HCT116 (cell line): ENCODE results near the gene SORL1-AS1.

Source experiments
- ATAC-seq: fragments of 200-7000 bp; cut with Tn5 transposase; 2 replicates; pipeline ENCODE4 v1.9.1; 2020; ENCODE audit warnings: mild to moderate bottlenecking, moderate library complexity
- BruUV-seq: library from RNA; stranded (reverse); fragments of 400-500 nt; replicated peaks from 2 replicates; lab custom pipeline; 2021; lab: Mats Ljungman, UMichigan
- CTCF ChIA-PET: fragments of 300-600 bp; sonication (Branson Sonifier 250); formaldehyde crosslinking; loops from one replicate; lab custom pipeline; 2021; ENCODE audit warnings: antibody characterized with exemption; lab: Charles Lee
- POLR2A ChIA-PET: fragments of 300-600, 350-600 bp; sonication (Branson Sonifier 250); formaldehyde crosslinking; loops from one replicate; lab custom pipeline; 2021; ENCODE audit warnings: antibody characterized with exemption; lab: Charles Lee
- RAD21 ChIA-PET, 2 experiments: fragments of 300-600 bp; sonication (Branson Sonifier 250); formaldehyde crosslinking; loops; one replicate each; lab custom pipeline; 2023; ENCODE audit warnings: low total read pairs in 2 of 2; ENCODE audit not compliant: uncharacterized antibody in 2 of 2, unreplicated experiment in 2 of 2, low non-redundant PET in 1 of 2; lab: Charles Lee
- DNase-seq: peaks from one replicate; pipeline ENCODE4 v3.0.0-alpha.2; 2010; ENCODE audit warnings: low read depth, low spot score
- H2AFZ ChIP-seq: fragments of 200-600 bp; shearing (Covaris generic), sonication (generic); 2 replicates; pipeline ENCODE4 v1.6.1; 2017; ENCODE audit warnings: low read depth, mixed run types, mixed read lengths, antibody characterized with exemption, low read length; ENCODE audit not compliant: poor library complexity, severe bottlenecking
- H3K27ac ChIP-seq: 2 replicates; pipeline ENCODE4 v1.5.1; 2012; ENCODE audit warnings: low read depth, low read length
- H3K27me3 ChIP-seq: fragments of 200-600 bp; sonication (generic); 2 replicates; pipeline ENCODE4 v1.6.1; 2016; ENCODE audit warnings: mixed run types, low read length, mixed read lengths; ENCODE audit not compliant: insufficient read depth
- H3K36me3 ChIP-seq, 2 experiments: fragments of 200-500 bp in 1 of 2; fragments of 200-600 bp in 1 of 2; sonication (Bioruptor generic) in 1 of 2; sonication (generic) in 1 of 2; 2 replicates each; pipeline versions ENCODE4 v1.5.1 to v1.6.1; 2014 to 2016; ENCODE audit warnings: low read length in 2 of 2, inconsistent platforms in 1 of 2, mixed read lengths in 1 of 2, mixed run types in 1 of 2; ENCODE audit not compliant: insufficient read depth in 2 of 2, control insufficient read depth in 1 of 2
- H3K4me1 ChIP-seq, 2 experiments: fragments of 200-600 bp in 1 of 2; sonication (generic) in 1 of 2; 2 replicates each; pipeline versions ENCODE4 v1.5.1 to v1.6.1; 2012 to 2017; ENCODE audit warnings: low read length in 2 of 2, inconsistent platforms in 1 of 2, mild to moderate bottlenecking in 1 of 2, mixed read lengths in 1 of 2, mixed run types in 1 of 2, moderate library complexity in 1 of 2; ENCODE audit not compliant: insufficient read depth in 2 of 2, control insufficient read depth in 1 of 2
- H3K4me2 ChIP-seq: fragments of 200-600 bp; sonication (generic); 2 replicates; pipeline ENCODE4 v1.6.1; 2017; ENCODE audit warnings: mixed run types, low read length, mixed read lengths
- H3K4me3 ChIP-seq, 2 experiments: fragments of 200-600 bp in 1 of 2; sonication (generic) in 1 of 2; replicated peaks in 1 of 2; 2 replicates each; pipeline ENCODE4 v1.5.1; 2011 to 2016; ENCODE audit warnings: low read length in 2 of 2, control low read depth in 1 of 2, low read depth in 1 of 2, mild to moderate bottlenecking in 1 of 2, mixed read lengths in 1 of 2, mixed run types in 1 of 2
- H3K79me2 ChIP-seq: fragments of 200-600 bp; sonication (generic); 2 replicates; pipeline ENCODE4 v1.6.1; 2017; ENCODE audit warnings: mild to moderate bottlenecking, mixed run types, low read length, moderate library complexity, mixed read lengths; ENCODE audit not compliant: insufficient read depth
- H3K9ac ChIP-seq: fragments of 200-600 bp; sonication (generic); 2 replicates; pipeline ENCODE4 v1.6.1; 2016; ENCODE audit warnings: low read length, mixed read lengths
- H3K9me2 ChIP-seq: fragments of 200-600 bp; sonication (generic), shearing (Covaris generic); 2 replicates; pipeline ENCODE4 v1.6.1; 2017; ENCODE audit warnings: mixed run types, mild to moderate bottlenecking, moderate library complexity; ENCODE audit not compliant: insufficient read depth
- H3K9me3 ChIP-seq, 2 experiments: fragments of 200-500 bp in 1 of 2; fragments of 200-600 bp in 1 of 2; sonication (Bioruptor generic) in 1 of 2; sonication (generic) in 1 of 2; 2 replicates each; pipeline ENCODE4 v1.6.1; 2014 to 2017; ENCODE audit warnings: low read length in 2 of 2, mixed read lengths in 2 of 2, inconsistent platforms in 1 of 2, low read depth in 1 of 2, mild to moderate bottlenecking in 1 of 2, mixed run types in 1 of 2, moderate library complexity in 1 of 2; ENCODE audit not compliant: control insufficient read depth in 1 of 2, insufficient read depth in 1 of 2
- H4K20me1 ChIP-seq: fragments of 200-600 bp; sonication (generic), shearing (Covaris generic); 2 replicates; pipeline ENCODE4 v1.6.1; 2017; ENCODE audit warnings: mixed run types, mild to moderate bottlenecking, moderate library complexity; ENCODE audit not compliant: insufficient read depth
- CBX3 ChIP-seq: IDR thresholded peaks from 2 replicates; pipeline ENCODE4 v1.6.1; 2012; ENCODE audit warnings: low read depth
- CTCF ChIP-seq, 3 experiments: fragments of 200-600 bp in 1 of 3; sonication (generic) in 1 of 3; IDR thresholded peaks in 2 of 3; conservative IDR thresholded peaks in 1 of 3; 2 replicates each; pipeline ENCODE4 v1.5.1; 2012 to 2017; ENCODE audit warnings: low read depth in 2 of 3, low read length in 2 of 3, antibody characterized with exemption in 1 of 3, borderline replicate concordance in 1 of 3, control low read depth in 1 of 3, mild to moderate bottlenecking in 1 of 3, mixed read lengths in 1 of 3, mixed run types in 1 of 3, moderate library complexity in 1 of 3; ENCODE audit not compliant: insufficient read depth in 1 of 3
- EGR1 ChIP-seq: IDR thresholded peaks from 2 replicates; pipeline ENCODE4 v1.6.1; 2012; ENCODE audit warnings: low read depth
- ELF1 ChIP-seq: IDR thresholded peaks from 2 replicates; pipeline ENCODE4 v1.6.1; 2012; ENCODE audit warnings: low read depth, borderline replicate concordance
- EZH2 ChIP-seq: fragments of 200-600 bp; sonication (generic); IDR thresholded peaks from 2 replicates; pipeline ENCODE4 v1.6.1; 2017; ENCODE audit warnings: antibody characterized with exemption, mixed run types
- FOSL1 ChIP-seq: IDR thresholded peaks from 2 replicates; pipeline ENCODE4 v1.6.1; 2012; ENCODE audit warnings: low read depth
- JUND ChIP-seq: IDR thresholded peaks from 2 replicates; pipeline ENCODE4 v1.6.1; 2012
- MAX ChIP-seq: IDR thresholded peaks from 2 replicates; pipeline ENCODE4 v1.6.1; 2012
- POLR2A ChIP-seq: IDR thresholded peaks from 2 replicates; pipeline ENCODE4 v1.7.0; 2011; ENCODE audit warnings: borderline replicate concordance; ENCODE audit not compliant: insufficient read depth, insufficient read length; ENCODE audit errors: extremely low read depth
- RAD21 ChIP-seq: IDR thresholded peaks from 2 replicates; pipeline ENCODE4 v1.6.1; 2012; ENCODE audit warnings: low read depth, mild to moderate bottlenecking
- SIN3A ChIP-seq: IDR thresholded peaks from 2 replicates; pipeline ENCODE4 v1.6.1; 2012; ENCODE audit warnings: low read depth
- SP1 ChIP-seq: IDR thresholded peaks from 2 replicates; pipeline ENCODE4 v1.6.1; 2012; ENCODE audit warnings: low read depth
- SRF ChIP-seq: IDR thresholded peaks from 2 replicates; pipeline ENCODE4 v1.6.1; 2012; ENCODE audit warnings: low read depth
- TCF7L2 ChIP-seq: IDR thresholded peaks from 2 replicates; pipeline ENCODE4 v1.7.0; 2011; ENCODE audit warnings: borderline replicate concordance, inconsistent platforms; ENCODE audit not compliant: insufficient read depth, insufficient read length; ENCODE audit errors: extremely low read depth
- ZFX ChIP-seq: fragments of 450-650 bp; IDR thresholded peaks from 2 replicates; pipeline ENCODE4 v1.6.1; 2017
- ZNF274 ChIP-seq: fragments of 200-500 bp; sonication (Bioruptor generic); IDR thresholded peaks from 2 replicates; pipeline ENCODE4 v1.6.1; 2014; ENCODE audit warnings: mild to moderate bottlenecking, low read depth, low read length, inconsistent platforms
- intact Hi-C: fragments of 100-400 bp; cut with micrococcal nuclease; formaldehyde crosslinking; loops from 2 replicates; pipeline ENCODE4 v1.10.0; 2022
- TF ChIP-seq, protein P1 (sequence below): IDR thresholded peaks from 2 replicates; pipeline ENCODE4 v1.6.1; 2012
- TF ChIP-seq, protein P2 (sequence below): IDR thresholded peaks from 2 replicates; pipeline ENCODE4 v1.6.1; 2011; ENCODE audit warnings: mild to moderate bottlenecking, low read length, moderate library complexity; ENCODE audit not compliant: insufficient replicate concordance; ENCODE audit errors: extremely low read depth

Gene SORL1-AS1

DNA sequence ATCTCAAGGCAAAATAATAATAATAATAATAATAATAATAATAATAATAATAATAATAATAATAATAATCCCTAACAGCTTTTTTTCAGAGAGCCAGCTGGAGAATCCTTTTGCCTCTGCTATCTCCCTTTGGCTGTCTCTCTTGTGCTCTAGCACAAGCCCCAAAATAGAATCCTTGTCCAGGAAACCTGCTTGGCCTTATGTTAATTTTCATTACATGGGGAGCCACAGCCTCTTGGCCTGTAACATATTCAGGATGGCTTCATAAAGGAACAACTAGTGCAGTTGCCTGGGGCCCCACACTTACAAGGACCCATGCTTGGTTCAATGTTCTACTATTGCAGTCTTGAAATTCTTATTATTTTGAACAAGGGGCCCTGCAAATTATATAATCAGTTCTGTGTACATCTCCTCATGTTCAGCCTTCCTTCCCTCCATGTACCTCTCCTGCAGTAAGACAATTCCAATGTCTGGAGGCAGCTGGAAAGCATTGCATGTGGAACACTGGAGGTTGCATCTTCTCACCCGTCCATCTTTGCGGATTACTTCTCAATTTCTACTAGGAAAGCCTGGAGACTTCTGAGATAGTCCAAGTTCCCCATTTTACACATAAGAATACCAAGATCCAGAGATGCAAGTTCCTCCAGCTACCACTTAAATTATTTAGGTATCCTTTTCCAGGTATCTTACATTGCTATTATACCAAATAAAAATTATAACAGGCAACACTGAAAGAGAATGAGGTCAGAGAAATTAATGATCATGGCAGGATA lies 38.4 kb downstream of the SORL1-AS1 start:
- Histone ChIP-seq H4K20me1 (no peaks in the 10 kb centered on the region), H3K4me2 (no peak overlapping the region), H2AFZ (no peak overlapping the region), H3K27ac (no peak overlapping the region), H3K4me1 (peaks cover 7 to 8% of the 10 kb centered on the region in 2 experiments; a peak in 3 of 4 replicates), H3K9ac (no peak overlapping the region), H3K9me2 (no peaks in the 10 kb centered on the region), H3K9me3 (no peaks in the 10 kb centered on the region), H3K79me2 (no peaks in the 10 kb centered on the region), H3K4me3 (no peak overlapping the region), H3K36me3 (no peaks in the 10 kb centered on the region), H3K27me3 (no peaks in the 10 kb centered on the region)
- ChIA-PET CTCF (no interaction called here), RAD21 (no interaction called here), POLR2A (no interaction called here)
- intact Hi-C loops: no loop called here
- DNase-seq (no peak), ATAC-seq (no peak)
- TF ChIP-seq TCF7L2: no peak
- TF ChIP-seq MAX: no peak
- TF ChIP-seq SP1: no peak
- TF ChIP-seq JUND: no peak
- TF ChIP-seq ZFX: no peak
- TF ChIP-seq EZH2: no peak
- no peak for TF ChIP-seq RAD21
- no peak for TF ChIP-seq CBX3
- no peak for TF ChIP-seq ZNF274
- TF ChIP-seq POLR2A: no peak
- no peak for TF ChIP-seq SIN3A
- TF ChIP-seq SRF: no peak
- no peak for TF ChIP-seq ELF1
- TF ChIP-seq CTCF (IDR thresholded peaks at IDR 0.05 in 2 of 3, conservative IDR thresholded peaks at IDR 0.05 in 1 of 3; ENCODE audit: borderline replicate concordance in 1 of 3, insufficient read depth in 1 of 3, low read depth in 2 of 3, low read length in 2 of 3): no peak
- TF ChIP-seq, protein P1, sequence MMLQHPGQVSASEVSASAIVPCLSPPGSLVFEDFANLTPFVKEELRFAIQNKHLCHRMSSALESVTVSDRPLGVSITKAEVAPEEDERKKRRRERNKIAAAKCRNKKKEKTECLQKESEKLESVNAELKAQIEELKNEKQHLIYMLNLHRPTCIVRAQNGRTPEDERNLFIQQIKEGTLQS: no peak
- TF ChIP-seq, protein P2, sequence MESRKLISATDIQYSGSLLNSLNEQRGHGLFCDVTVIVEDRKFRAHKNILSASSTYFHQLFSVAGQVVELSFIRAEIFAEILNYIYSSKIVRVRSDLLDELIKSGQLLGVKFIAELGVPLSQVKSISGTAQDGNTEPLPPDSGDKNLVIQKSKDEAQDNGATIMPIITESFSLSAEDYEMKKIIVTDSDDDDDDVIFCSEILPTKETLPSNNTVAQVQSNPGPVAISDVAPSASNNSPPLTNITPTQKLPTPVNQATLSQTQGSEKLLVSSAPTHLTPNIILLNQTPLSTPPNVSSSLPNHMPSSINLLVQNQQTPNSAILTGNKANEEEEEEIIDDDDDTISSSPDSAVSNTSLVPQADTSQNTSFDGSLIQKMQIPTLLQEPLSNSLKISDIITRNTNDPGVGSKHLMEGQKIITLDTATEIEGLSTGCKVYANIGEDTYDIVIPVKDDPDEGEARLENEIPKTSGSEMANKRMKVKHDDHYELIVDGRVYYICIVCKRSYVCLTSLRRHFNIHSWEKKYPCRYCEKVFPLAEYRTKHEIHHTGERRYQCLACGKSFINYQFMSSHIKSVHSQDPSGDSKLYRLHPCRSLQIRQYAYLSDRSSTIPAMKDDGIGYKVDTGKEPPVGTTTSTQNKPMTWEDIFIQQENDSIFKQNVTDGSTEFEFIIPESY: no peak
- no peak for TF ChIP-seq FOSL1
- no peak for TF ChIP-seq EGR1
- no TSS peak for BruUV-seq
